ENCODE results near the gene SIMC1.
"Not testable (repeated sequence)": the region's sequence is repeated elsewhere in the genome, so short reads cannot be mapped to it uniquely, and the experiment has no call there.

GRCh38 chr5:176290057-176290840 is 52.0 kb downstream of the SIMC1 start:
- TF ChIP-seq CTCF (conservative IDR thresholded peaks at IDR 0.05; ENCODE audit: low read depth, low read length); POLR2A (IDR thresholded peaks at IDR 0.05; ENCODE audit: low read depth, low read length); MXI1 (IDR thresholded peaks at IDR 0.05; ENCODE audit: borderline replicate concordance, low read depth, low read length); RAD21 (IDR thresholded peaks at IDR 0.05; ENCODE audit: low read length): not testable (repeated sequence)

All from IMR-90 (cell line).